ENCODE results near the gene LSM12. TPM values are rescaled to one million over a fixed set of nuclear protein-coding genes. Genes with fewer than 3 reads are reported as not detected.

LSM12 gene
- total and polyA plus RNA-seq, 2 of the 8 experiments (the other 6 are each of a cell fraction or from before 2014, with no cell fraction given), result 69.8 to 142 TPM

DNA sequence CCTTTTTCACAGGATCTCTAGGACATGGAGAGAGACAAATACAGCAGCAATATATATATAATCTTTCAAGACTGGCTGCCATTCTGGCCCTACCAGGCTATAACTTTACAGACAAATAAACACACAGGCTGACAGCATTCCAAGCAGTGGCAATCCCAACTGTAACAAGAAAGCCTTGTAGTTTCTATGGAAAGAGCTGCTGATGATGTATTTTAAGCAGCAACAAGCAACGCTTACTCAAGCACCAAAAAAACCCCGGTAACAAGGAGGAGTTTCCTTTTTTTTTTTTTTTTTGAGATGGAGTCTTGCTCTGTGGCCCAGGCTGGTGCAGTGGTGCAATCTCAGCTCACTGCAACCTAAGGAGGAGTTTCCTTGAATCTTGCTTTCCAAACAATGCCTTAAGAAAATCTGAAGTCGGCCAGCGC, 23.2 kb downstream of the LSM12 start:
- Histone ChIP-seq H2AK5ac (ENCODE audit: low read depth, low read length) (no peak overlapping the region), H2BK5ac (ENCODE audit: low read depth, low read length) (no peak overlapping the region), H4K5ac (ENCODE audit: insufficient read length, low read depth, low read length) (no peak overlapping the region), H2AFZ (ENCODE audit: low read length) (no peak overlapping the region), H3K27ac (ENCODE audit: low read depth, low read length) (no peak overlapping the region), H3K79me1 (ENCODE audit: low read depth, low read length) (peaks cover 4% of the 10 kb centered on the region; the same call in 1 of the 2 replicates), H3K56ac (replicated peaks; ENCODE audit: insufficient read length, low read depth, low read length) (no peak overlapping the region), H3K4ac (replicated peaks; ENCODE audit: insufficient read length, low read depth, low read length) (no peak overlapping the region), H3K4me1 (replicated peaks in 1 of 4; ENCODE audit: control insufficient read depth in 3 of 4, insufficient read depth in 4 of 4, low read length in 3 of 4) (no peaks in the 10 kb centered on the region), H4K20me1 (replicated peaks in 1 of 2; ENCODE audit: control insufficient read depth in 1 of 2, insufficient read depth in 2 of 2, low read length in 2 of 2) (peaks cover 5 to 11% of the 10 kb centered on the region in 2 experiments), H4K8ac (ENCODE audit: extremely low read depth, insufficient read depth, low read length) (no peak overlapping the region), H3K23ac (ENCODE audit: insufficient read length) (no peak overlapping the region), H2BK12ac (ENCODE audit: low read depth, low read length) (no peak overlapping the region), H3K18ac (ENCODE audit: extremely low read depth, low read length) (no peak overlapping the region), H3K27me3 (replicated peaks in 1 of 4; ENCODE audit: control insufficient read depth in 3 of 4, extremely low read depth in 1 of 4, insufficient read depth in 3 of 4, low read length in 3 of 4) (no peaks in the 10 kb centered on the region), H2BK20ac (ENCODE audit: low read length) (no peak overlapping the region), H3K36me3 (ENCODE audit: control insufficient read depth in 2 of 4, insufficient read depth in 4 of 4, low read length in 3 of 4) (peaks cover 4 to 32% (median 16%) of the 10 kb centered on the region in 4 experiments; a peak in 7 of 8 replicates), H3K9ac (replicated peaks in 1 of 4; ENCODE audit: extremely low read depth in 1 of 4, low read depth in 3 of 4, low read length in 3 of 4) (no peak overlapping the region), H3K4me2 (ENCODE audit: insufficient read depth in 1 of 2, low read depth in 2 of 2, low read length in 2 of 2) (no peak overlapping the region), H3K79me2 (ENCODE audit: control insufficient read depth in 1 of 2, insufficient read depth in 2 of 2, low read length in 2 of 2) (peaks cover 0 to 69% of the 10 kb centered on the region in 2 experiments; a peak in 2 of 4 replicates), H2BK15ac (ENCODE audit: low read length) (no peak overlapping the region), H3K4me3 (ENCODE audit: extremely low read depth in 1 of 4, insufficient read depth in 2 of 4, low read depth in 3 of 4, low read length in 4 of 4) (no peak overlapping the region), H3K14ac (ENCODE audit: insufficient read length) (no peak overlapping the region), H4K91ac (replicated peaks; ENCODE audit: insufficient read length, low read length) (no peak overlapping the region), H3K23me2 (ENCODE audit: low read depth, low read length) (no peaks in the 10 kb centered on the region), H3K9me3 (ENCODE audit: insufficient read depth in 2 of 2, low read depth in 1 of 2, low read length in 1 of 2) (no peaks in the 10 kb centered on the region; a peak in 1 of 4 replicates), H2BK120ac (replicated peaks; ENCODE audit: low read depth, low read length) (no peak overlapping the region)
- ChIA-PET POLR2A (ENCODE audit: partially characterized antibody) (interaction anchor here (0.7 to 7.4 kb wide), 10 partner anchors 10 to 133 kb away, joined by 3 to 55 read pairs (median 8); partner anchors contain the start of genes LSM12 and TMEM101), CTCF (ENCODE audit: partially characterized antibody) (interaction anchor here (0.9 to 9.5 kb wide), 17 partner anchors 8 to 163 kb away, joined by 3 to 108 read pairs (median 5); no protein-coding TSS in a partner anchor)
- 94% methylated on average over 4 of the region's 4 CpGs; no CpG with 5 or more reads in 1 of the 2 experiments for WGBS, 2 experiments (ENCODE audit: extremely low coverage in 1 of 2, insufficient coverage in 1 of 2, insufficient read length in 1 of 2, insufficient replicate concordance in 2 of 2, low coverage in 1 of 2, low lambda C conversion rate in 2 of 2, missing lambda C conversion rate in 1 of 2)
- DNase-seq (ENCODE audit: low read depth in 1 of 2, low spot score in 2 of 2), result no peak
- FAIRE-seq, result no peak
- no peak for TF ChIP-seq RAD21 (IDR thresholded peaks at IDR 0.05 in 1 of 2, conservative IDR thresholded peaks at IDR 0.05 in 1 of 2; ENCODE audit: low read depth in 2 of 2, low read length in 2 of 2)
- TF ChIP-seq SIRT6 (IDR thresholded peaks at IDR 0.05; ENCODE audit: low read length), result no peak
- TF ChIP-seq GABPA (IDR thresholded peaks at IDR 0.05; ENCODE audit: borderline replicate concordance, insufficient read depth, low read length), result no peak
- TF ChIP-seq RFX5 (IDR thresholded peaks at IDR 0.05; ENCODE audit: borderline replicate concordance, low read depth, low read length), result no peak

Data from H1 (cell line).